H1 (cell line): Measurements from ENCODE around the gene SRRM5. TPM values are rescaled to one million over a fixed set of nuclear protein-coding genes. Genes with fewer than 3 reads are reported as not detected.

Source experiments
- ATF3 ChIP-seq: IDR thresholded peaks from 2 replicates; pipeline ENCODE4 v1.6.1; 2011; ENCODE audit warnings: low read depth, mild to moderate bottlenecking, low read length; ENCODE audit not compliant: insufficient read depth
- CHD7 ChIP-seq: fragments of 300-600 bp; sonication (generic); IDR thresholded peaks from 2 replicates; pipeline ENCODE4 v1.7.1; 2012; ENCODE audit warnings: low read length, moderate library complexity, mild to moderate bottlenecking, inconsistent platforms; ENCODE audit not compliant: insufficient replicate concordance
- CREB1 ChIP-seq: IDR thresholded peaks from 2 replicates; pipeline ENCODE4 v1.6.1; 2012; ENCODE audit warnings: inconsistent platforms
- CTCF ChIP-seq, 3 experiments: IDR thresholded peaks; 1 replicate in 2 of 3; 2 replicates in 1 of 3; pipeline versions ENCODE4 v1.5.1 to v1.6.1; 2011; ENCODE audit warnings: low read length in 3 of 3, mild to moderate bottlenecking in 3 of 3, inconsistent platforms in 2 of 3, low read depth in 1 of 3, moderate library complexity in 1 of 3; ENCODE audit not compliant: insufficient read depth in 1 of 3; ENCODE audit errors: control extremely low read depth in 1 of 3
- SAP30 ChIP-seq: fragments of 300-600 bp; sonication (generic); IDR thresholded peaks from 2 replicates; pipeline ENCODE4 v1.7.1; 2012; ENCODE audit warnings: low read length, moderate library complexity, mild to moderate bottlenecking, inconsistent platforms; ENCODE audit not compliant: insufficient read depth, insufficient replicate concordance
- SUZ12 ChIP-seq: fragments of 200-600 bp; sonication (generic); IDR thresholded peaks from 2 replicates; pipeline ENCODE4 v1.6.1; 2012; ENCODE audit warnings: mild to moderate bottlenecking, inconsistent platforms, low read length, moderate library complexity, mixed read lengths
- TBP ChIP-seq: IDR thresholded peaks from 2 replicates; pipeline ENCODE4 v1.6.1; 2011; ENCODE audit warnings: low read depth, low read length, improper control_type of control experiment
- TEAD4 ChIP-seq: IDR thresholded peaks from 2 replicates; pipeline ENCODE4 v1.6.1; 2012; ENCODE audit warnings: low read depth, low read length, inconsistent platforms, mixed read lengths
- YY1 ChIP-seq: IDR thresholded peaks from 2 replicates; pipeline ENCODE4 v1.6.1; 2011; ENCODE audit warnings: low read depth, mild to moderate bottlenecking, low read length
- polyA plus RNA-seq, 7 experiments: library from polyadenylated mRNA; depleted of rRNA in 3 of 7; stranded (reverse) in 5 of 7; unstranded in 2 of 7; fragments of >200 nt in 5 of 7; fragments of 200-250 nt in 2 of 7; gene quantifications; 1 replicate in 5 of 7; 2 replicates in 1 of 7; 4 replicates in 1 of 7; pipeline versions ENCODE4 v1.2.1 to v1.2.3, GENCODE V29; 2011 to 2013; ENCODE audit warnings: missing spikeins in 2 of 7, mixed read lengths in 2 of 7
- total RNA-seq: library from RNA; stranded (reverse); fragmentation: NEBNext Ultra II Directional; extraction: Animal tissue kit (Norgen Biotek cat#: 25700); gene quantifications from 2 replicates; pipeline ENCODE4 v1.2.1, GENCODE V29; 2021

The SRRM5 gene
- total and polyA plus RNA-seq, 2 of the 8 experiments (the other 6 are each of a cell fraction or from before 2014, with no cell fraction given), result 0.06 to 0.11 TPM

GRCh38 chr19:43582495-43582894, 29.4 kb upstream of the SRRM5 start (continued):
- TF ChIP-seq CHD7 (no peak), SAP30 (no peak), ATF3 (no peak), TEAD4 (no peak), TBP (no peak), CTCF (IDR thresholded peaks at IDR 0.05; ENCODE audit: control extremely low read depth in 1 of 3, insufficient read depth in 1 of 3, low read depth in 1 of 3, low read length in 3 of 3) (no peak), SUZ12 (no peak), CREB1 (no peak), YY1 (no peak)
